GM21717 (cell line): ENCODE data around the gene ADAD2.

ENCODE experiments used
- ATAC-seq: cut with Tn5 transposase; IDR thresholded peaks from one replicate; pipeline ENCODE4 v1.9.1; 2021; ENCODE audit warnings: mild to moderate bottlenecking, moderate library complexity; ENCODE audit not compliant: unreplicated experiment

ADAD2 gene

DNA sequence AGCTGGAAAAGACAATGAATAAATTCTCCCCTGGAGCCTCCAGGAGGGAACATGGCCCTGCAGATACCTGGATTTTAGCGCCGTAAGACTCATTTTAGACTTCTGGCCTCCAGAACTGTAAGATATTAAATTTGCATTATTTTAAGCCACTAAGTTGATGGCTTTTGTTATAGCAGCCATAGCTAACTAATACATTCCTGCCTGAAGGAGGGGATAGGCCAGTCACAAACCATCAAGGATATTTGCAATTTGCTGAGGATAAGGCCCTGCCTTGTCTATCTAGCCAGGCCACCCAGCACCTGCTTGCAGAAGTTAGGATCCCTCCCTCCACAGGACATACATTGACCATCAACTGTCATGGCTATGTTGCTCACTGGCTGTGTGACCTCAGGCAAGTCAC, 53.8 kb downstream of the ADAD2 start:
- no peak for ATAC-seq

DNA sequence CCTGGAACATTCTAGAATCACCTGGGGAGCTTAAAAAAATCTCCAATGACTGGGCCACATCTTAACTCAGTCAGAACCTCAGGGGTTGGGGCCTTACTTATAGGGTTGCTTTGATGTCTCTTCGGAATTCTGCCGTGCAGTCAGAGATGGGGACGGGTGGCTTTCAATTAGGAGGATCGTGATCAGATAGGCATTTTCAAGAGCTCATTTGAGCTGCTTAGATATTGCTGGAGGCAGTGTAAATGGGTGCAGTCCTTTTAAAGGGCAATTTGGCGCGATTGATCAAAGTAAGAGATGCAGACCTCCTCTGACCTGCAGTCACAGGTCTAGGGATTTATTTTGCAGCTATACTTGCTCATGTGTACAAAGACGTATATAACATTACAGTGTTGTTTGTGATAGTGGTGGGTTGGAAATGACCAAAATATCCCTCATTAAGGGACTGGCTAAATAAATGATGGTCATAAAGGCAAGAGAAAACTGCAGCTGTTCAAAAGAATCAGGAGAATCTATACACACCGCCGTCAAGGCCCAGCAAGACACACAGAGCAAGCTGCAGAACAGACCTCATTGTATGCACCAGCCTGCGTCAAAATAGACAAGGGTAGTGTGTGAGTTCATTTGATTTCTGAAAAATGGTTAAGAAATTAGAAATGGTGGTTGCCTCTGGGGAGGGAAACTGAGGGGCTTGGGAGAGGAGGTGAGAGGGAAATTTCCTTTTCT, 55.2 kb downstream of the ADAD2 start:
- ATAC-seq: no peak

DNA sequence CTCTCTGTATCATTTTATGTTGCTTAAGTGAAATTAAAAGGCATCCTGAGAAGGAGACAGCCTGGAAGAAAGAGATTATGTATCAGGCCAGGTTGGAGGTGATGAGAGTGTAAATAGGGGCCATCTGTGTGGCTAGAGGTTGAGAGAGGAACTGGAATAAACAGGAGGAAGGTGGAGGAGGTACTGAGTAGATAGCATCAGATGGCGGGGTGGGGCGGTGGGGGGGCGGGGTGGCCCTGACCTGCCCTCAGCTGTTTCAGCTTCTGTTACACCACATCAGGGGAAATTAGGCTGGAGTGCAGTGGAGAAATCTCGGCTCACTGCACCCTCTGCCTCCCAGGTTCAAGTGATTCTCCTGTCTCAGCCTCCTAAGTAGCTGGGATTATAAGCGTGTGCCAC, 55.7 kb downstream of the ADAD2 start:
- ATAC-seq: no peak
